ENCODE results near the gene CSRNP2.
"Not testable (repeated sequence)": the region's sequence is repeated elsewhere in the genome, so short reads cannot be mapped to it uniquely, and the experiment has no call there.

CSRNP2 gene

GRCh38 chr12:51083126-51083833 lies at the start of gene CSRNP2:
TSS of gene CSRNP2 (minus strand) at chr12:51083596. CDS start at chr12:51076561, 7,035 bp downstream.
- DNase-seq (ENCODE audit: low spot score): peak; percentile 97

GRCh38 chr12:51132693-51133092 lies 49.3 kb upstream of the CSRNP2 start:
- DNase-seq (ENCODE audit: low spot score): no peak

GRCh38 chr12:51131745-51132521 lies 48.5 kb upstream of the CSRNP2 start:
- no peak for DNase-seq (ENCODE audit: low spot score)

- DNase-seq (ENCODE audit: low spot score): no peak
These were observed 45.5 kb upstream of the CSRNP2 start for GRCh38 chr12:51128919-51129318.

- DNase-seq (ENCODE audit: low spot score): no peak
These were observed 43.8 kb upstream of the CSRNP2 start for GRCh38 chr12:51127050-51127729.

- no peak for DNase-seq (ENCODE audit: low spot score)
These were observed 42.9 kb upstream of the CSRNP2 start for GRCh38 chr12:51126297-51126696.

GRCh38 chr12:51124504-51124903 lies 41.1 kb upstream of the CSRNP2 start:
- DNase-seq (ENCODE audit: low spot score): no peak

GRCh38 chr12:51122844-51123243 lies 39.4 kb upstream of the CSRNP2 start:
- DNase-seq (ENCODE audit: low spot score): no peak

GRCh38 chr12:51118706-51119105 lies 35.3 kb upstream of the CSRNP2 start:
- no peak for DNase-seq (ENCODE audit: low spot score)

- no peak for DNase-seq (ENCODE audit: low spot score)
These were observed 32.1 kb upstream of the CSRNP2 start for GRCh38 chr12:51115533-51115932.

GRCh38 chr12:51108136-51108535 lies 24.7 kb upstream of the CSRNP2 start:
- no peak for DNase-seq (ENCODE audit: low spot score)

- DNase-seq (ENCODE audit: low spot score): no peak
These were observed 20.6 kb upstream of the CSRNP2 start for GRCh38 chr12:51103977-51104376.

GRCh38 chr12:51098611-51099010 lies 15.2 kb upstream of the CSRNP2 start:
- DNase-seq (ENCODE audit: low spot score): no peak

- DNase-seq (ENCODE audit: low spot score): no peak
These were observed 7.4 kb upstream of the CSRNP2 start for GRCh38 chr12:51090705-51091229.

GRCh38 chr12:51087818-51088217 lies 4.4 kb upstream of the CSRNP2 start:
- DNase-seq (ENCODE audit: low spot score): no peak

GRCh38 chr12:51086933-51087332 lies 3.5 kb upstream of the CSRNP2 start:
- no peak for DNase-seq (ENCODE audit: low spot score)

- no peak for DNase-seq (ENCODE audit: low spot score)
These were observed 2.4 kb upstream of the CSRNP2 start for GRCh38 chr12:51085757-51086156.

GRCh38 chr12:51082561-51083125 lies 753 bp downstream of the CSRNP2 start:
- peak; percentile 42 for DNase-seq (ENCODE audit: low spot score)

- DNase-seq (ENCODE audit: low spot score): no peak
These were observed 2.0 kb downstream of the CSRNP2 start for GRCh38 chr12:51081421-51081820.

GRCh38 chr12:51080136-51080535 lies 3.3 kb downstream of the CSRNP2 start:
- no peak for DNase-seq (ENCODE audit: low spot score)

- not testable (repeated sequence) for DNase-seq (ENCODE audit: low spot score)
These were observed 4.5 kb downstream of the CSRNP2 start for GRCh38 chr12:51078866-51079265.

GRCh38 chr12:51078346-51078745 lies 5.0 kb downstream of the CSRNP2 start:
- not testable (repeated sequence) for DNase-seq (ENCODE audit: low spot score)
